ENCODE data around the gene UTP14A. TPM values are rescaled to one million over a fixed set of nuclear protein-coding genes. Genes with fewer than 3 reads are reported as not detected.
"Not testable (repeated sequence)": the region's sequence is repeated elsewhere in the genome, so short reads cannot be mapped to it uniquely, and the experiment has no call there.

UTP14A gene, protein sequence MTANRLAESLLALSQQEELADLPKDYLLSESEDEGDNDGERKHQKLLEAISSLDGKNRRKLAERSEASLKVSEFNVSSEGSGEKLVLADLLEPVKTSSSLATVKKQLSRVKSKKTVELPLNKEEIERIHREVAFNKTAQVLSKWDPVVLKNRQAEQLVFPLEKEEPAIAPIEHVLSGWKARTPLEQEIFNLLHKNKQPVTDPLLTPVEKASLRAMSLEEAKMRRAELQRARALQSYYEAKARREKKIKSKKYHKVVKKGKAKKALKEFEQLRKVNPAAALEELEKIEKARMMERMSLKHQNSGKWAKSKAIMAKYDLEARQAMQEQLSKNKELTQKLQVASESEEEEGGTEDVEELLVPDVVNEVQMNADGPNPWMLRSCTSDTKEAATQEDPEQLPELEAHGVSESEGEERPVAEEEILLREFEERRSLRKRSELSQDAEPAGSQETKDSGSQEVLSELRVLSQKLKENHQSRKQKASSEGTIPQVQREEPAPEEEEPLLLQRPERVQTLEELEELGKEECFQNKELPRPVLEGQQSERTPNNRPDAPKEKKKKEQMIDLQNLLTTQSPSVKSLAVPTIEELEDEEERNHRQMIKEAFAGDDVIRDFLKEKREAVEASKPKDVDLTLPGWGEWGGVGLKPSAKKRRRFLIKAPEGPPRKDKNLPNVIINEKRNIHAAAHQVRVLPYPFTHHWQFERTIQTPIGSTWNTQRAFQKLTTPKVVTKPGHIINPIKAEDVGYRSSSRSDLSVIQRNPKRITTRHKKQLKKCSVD
- total RNA-seq (10 to 100 TPM in 1 of 4 donors, 1 to 10 TPM in 3; 8.1 to 11.2 (median 8.5) TPM), polyA plus RNA-seq (6.2 TPM)
- long read RNA-seq, donor 1, transcript UTP14A-201 (15 exons, 2,488 nt), result major isoform, 23 of 27 reads
- long read RNA-seq, donor 1, partial matches to known transcripts, result 3 of 27 reads
- long read RNA-seq, donor 1, other reads (novel, unspliced or antisense), result 1 of 27 reads
- long read RNA-seq, donor 2, transcript UTP14A-201 (15 exons, 2,488 nt), result major isoform, 8 of 9 reads
- long read RNA-seq, donor 2, partial matches to known transcripts, result 1 of 9 reads
- long read RNA-seq, donor 2, other reads (novel, unspliced or antisense), result 0 of 9 reads
- long read RNA-seq, donor 3, transcript UTP14A-201 (15 exons, 2,488 nt), result major isoform, 43 of 55 reads
- long read RNA-seq, donor 3, partial matches to known transcripts, result 9 of 55 reads
- long read RNA-seq, donor 3, other reads (novel, unspliced or antisense), result 3 of 55 reads
- long read RNA-seq, donor 4, transcript UTP14A-201 (15 exons, 2,488 nt), result major isoform, 11 of 13 reads
- long read RNA-seq, donor 4, partial matches to known transcripts, result 0 of 13 reads
- long read RNA-seq, donor 4, other reads (novel, unspliced or antisense), result 2 of 13 reads

DNA sequence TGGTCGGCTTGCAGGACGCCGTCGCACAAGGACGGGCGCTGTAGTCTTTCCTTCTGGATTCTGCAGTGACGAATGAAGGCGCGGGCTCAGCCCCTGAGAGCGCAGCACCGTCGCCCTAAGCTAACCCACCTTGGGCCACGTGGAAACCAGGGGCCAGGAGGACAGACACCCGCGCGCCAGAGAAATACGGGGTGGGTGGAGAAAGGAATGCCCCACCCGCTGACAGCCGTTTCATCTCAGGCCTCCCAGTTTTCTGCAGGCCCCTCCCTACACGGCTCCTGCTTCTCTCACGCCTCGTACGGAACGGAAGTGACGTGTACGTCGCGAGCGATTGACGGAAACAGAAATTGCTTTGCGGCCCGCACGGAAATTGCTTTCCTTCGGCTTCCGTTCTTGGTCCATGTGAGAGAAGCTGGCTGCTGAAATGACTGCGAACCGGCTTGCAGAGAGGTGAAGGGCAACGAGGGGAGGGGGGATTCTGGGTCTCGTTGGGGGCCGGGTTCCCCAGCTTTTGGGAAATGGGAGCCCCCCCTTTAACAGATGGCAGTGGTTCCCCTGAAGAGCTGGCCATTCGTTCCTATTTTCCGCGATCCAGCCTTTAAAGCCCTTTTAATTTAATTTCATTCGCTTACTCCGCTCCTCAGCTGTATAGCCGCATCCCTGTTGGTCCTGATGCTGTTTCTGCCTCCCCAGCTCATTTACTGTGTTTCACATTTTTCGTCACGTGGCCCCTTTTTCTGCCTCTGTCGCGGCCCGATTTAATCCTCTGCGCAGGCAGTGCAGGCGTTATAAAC, at the start of gene UTP14A:
Gene UTP14A (plus strand): TSS at position 378 of the 794 bp plus-strand sequence. CDS start 47 bp downstream, at position 425.
- under 1% methylated on average over 53 of the region's 53 CpGs for WGBS
- H3K4me1 ChIP-seq (ENCODE audit: control insufficient read depth, insufficient read depth, low read length), result no peaks in the 10 kb centered on the region
- no peaks in the 10 kb centered on the region for H3K9me3 ChIP-seq (ENCODE audit: control insufficient read depth, low read length)
- peak within 1 kb of the TSS; percentile 84 for H3K4me3 ChIP-seq (ENCODE audit: low read length)
- intact Hi-C loops (cut with DNase I), result loop anchor here in 1 of 4 donors (5.0 kb wide), 1 partner anchor 304 kb away; no protein-coding TSS in a partner anchor
- ATAC-seq (peak; percentile 98 to 100), DNase-seq (peak; percentile 90 to 95 (median 92))
- no peaks in the 10 kb centered on the region for H3K27me3 ChIP-seq (ENCODE audit: control insufficient read depth, insufficient read depth)
- peak within 1 kb of the TSS; percentile 65 for H3K27ac ChIP-seq (ENCODE audit: low read length)

DNA sequence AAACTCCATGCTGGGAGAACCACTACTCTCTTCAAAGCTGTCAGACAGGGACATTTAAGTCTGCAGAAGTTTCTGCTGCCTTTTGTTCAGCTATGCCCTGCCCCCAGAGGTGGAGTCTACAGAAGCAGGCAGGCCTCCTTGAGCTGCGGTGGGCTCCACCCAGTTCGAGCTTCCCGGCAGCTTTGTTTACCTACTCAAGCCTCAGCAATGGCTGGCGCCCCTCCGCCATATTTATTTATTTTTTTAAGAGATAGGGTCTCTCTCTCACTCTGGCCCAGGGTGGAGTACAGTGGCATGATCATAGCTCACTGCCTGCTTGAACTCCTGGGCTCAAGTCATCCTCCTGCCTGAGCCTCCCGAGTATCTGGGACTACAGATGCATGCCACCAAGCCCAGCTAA, 46.8 kb upstream of the UTP14A start:
- intact Hi-C loops (cut with DNase I); ATAC-seq: not testable (repeated sequence)
- 48% methylated on average over 6 of the region's 6 CpGs for WGBS

DNA sequence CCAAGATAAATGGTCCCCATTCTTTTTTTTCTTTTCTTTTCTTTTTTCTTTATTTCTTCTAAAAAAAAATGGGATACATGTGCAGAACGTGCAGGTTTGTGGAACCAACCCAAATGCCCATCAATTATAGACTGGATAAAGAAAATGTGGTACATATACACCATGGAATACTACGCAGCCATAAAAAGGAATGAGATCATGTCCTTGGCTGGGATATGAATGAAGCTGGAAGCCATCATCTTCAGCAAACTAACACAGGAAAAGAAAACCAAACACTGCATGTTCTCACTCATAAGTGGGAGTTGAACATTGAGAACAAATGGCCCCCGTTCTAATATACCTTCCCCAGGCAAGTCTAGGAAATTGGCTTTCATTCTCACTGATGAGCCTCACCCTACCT, 39.6 kb upstream of the UTP14A start:
- ATAC-seq; DNase-seq; H3K4me1 ChIP-seq (ENCODE audit: control insufficient read depth, insufficient read depth, low read length); intact Hi-C loops (cut with DNase I); H3K9me3 ChIP-seq (ENCODE audit: control insufficient read depth, low read length); H3K4me3 ChIP-seq (ENCODE audit: low read length); H3K27me3 ChIP-seq (ENCODE audit: control insufficient read depth, insufficient read depth); H3K27ac ChIP-seq (ENCODE audit: low read length): not testable (repeated sequence)
- WGBS, result 73% methylated on average over 3 of the region's 3 CpGs

More for the DNA sequence above, 46.8 kb upstream of the UTP14A start:
- H3K27me3 ChIP-seq (ENCODE audit: control insufficient read depth, insufficient read depth); H3K4me1 ChIP-seq (ENCODE audit: control insufficient read depth, insufficient read depth, low read length); DNase-seq; H3K4me3 ChIP-seq (ENCODE audit: low read length); H3K9me3 ChIP-seq (ENCODE audit: control insufficient read depth, low read length); H3K27ac ChIP-seq (ENCODE audit: low read length): not testable (repeated sequence)

DNA sequence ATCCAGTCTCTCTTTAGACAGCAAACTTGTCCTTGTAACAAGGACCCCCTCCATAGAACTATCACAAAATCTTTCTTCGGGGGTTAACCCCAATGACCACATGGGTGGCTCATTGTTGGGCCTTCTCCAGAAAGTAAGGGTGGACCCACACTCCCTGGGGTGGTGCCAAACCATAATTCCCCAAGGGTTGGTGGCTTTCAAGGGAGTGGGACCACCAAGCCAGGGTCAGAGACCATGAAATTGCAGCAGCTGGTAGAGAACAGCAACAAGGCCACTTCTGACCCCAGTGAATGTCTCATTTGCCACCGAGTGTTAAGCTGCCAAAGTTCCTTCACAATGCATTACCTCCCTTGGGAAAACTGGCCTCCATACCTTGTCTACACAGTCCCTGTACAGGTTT, 33.4 kb upstream of the UTP14A start:
- WGBS, result 78% methylated on average over 2 of the region's 2 CpGs
- Histone ChIP-seq H3K4me1 (ENCODE audit: control insufficient read depth, insufficient read depth, low read length) (no peaks in the 10 kb centered on the region), H3K9me3 (ENCODE audit: control insufficient read depth, low read length) (no peaks in the 10 kb centered on the region), H3K4me3 (ENCODE audit: low read length) (no peak overlapping the region), H3K27me3 (ENCODE audit: control insufficient read depth, insufficient read depth) (no peaks in the 10 kb centered on the region), H3K27ac (ENCODE audit: low read length) (no peak overlapping the region)
- DNase-seq (no peak), ATAC-seq (no peak)
- intact Hi-C loops (cut with DNase I), result no loop called here

DNA sequence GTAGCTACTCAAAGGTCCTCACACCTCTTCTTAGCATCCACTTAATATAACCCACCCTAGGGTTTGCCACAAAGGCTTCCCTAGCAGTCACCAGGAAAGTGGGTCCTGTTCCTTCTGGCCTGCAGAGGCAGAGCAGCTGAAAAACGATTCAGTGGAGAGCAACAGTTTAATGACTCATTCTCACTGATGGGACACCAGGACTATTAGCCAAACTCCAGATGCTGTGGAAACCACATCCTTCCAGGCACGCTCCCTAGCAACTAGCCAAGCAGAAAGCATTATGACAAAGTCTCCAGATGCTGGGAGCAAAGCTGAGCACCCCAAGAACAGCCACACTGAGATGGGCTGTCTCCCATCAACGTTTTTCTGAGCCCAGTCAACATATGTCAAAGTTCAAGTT, 30.3 kb upstream of the UTP14A start:
- WGBS, result 53% methylated on average over 3 of the region's 3 CpGs
- no peaks in the 10 kb centered on the region for H3K9me3 ChIP-seq (ENCODE audit: control insufficient read depth, low read length)
- H3K4me1 ChIP-seq (ENCODE audit: control insufficient read depth, insufficient read depth, low read length), result no peaks in the 10 kb centered on the region
- no peaks in the 10 kb centered on the region for H3K27me3 ChIP-seq (ENCODE audit: control insufficient read depth, insufficient read depth)
- no peak overlapping the region for H3K27ac ChIP-seq (ENCODE audit: low read length)
- ATAC-seq (no peak), DNase-seq (no peak)
- intact Hi-C loops (cut with DNase I), result no loop called here
- no peak overlapping the region for H3K4me3 ChIP-seq (ENCODE audit: low read length)

DNA sequence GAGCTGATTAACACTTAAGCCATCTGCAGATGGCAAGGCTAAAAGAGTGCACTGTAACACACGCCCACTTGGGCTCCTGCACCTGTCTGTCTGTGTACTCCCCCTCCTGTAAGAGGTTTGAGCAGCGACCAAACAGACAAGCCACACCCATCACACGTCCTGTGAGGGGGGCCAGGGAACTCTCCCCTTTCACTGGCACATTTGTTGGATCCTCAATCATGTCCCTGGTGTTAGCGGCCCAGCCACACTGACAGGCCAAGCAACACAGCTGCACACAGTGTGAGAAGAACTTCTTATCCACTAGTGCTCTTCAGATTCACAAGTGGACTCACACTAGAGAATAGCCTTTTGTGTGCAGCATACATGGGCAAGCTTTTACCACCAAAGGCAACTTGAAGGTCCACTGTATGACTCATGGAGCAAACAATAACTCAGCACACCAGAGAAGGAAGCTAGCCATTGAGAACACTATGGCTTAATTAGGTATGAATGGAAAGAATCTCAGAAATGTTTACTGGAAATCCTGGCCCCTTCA, 29.1 kb upstream of the UTP14A start:
- no peak overlapping the region for H3K27ac ChIP-seq (ENCODE audit: low read length)
- 57% methylated on average over 4 of the region's 4 CpGs for WGBS
- H3K27me3 ChIP-seq (ENCODE audit: control insufficient read depth, insufficient read depth), result no peaks in the 10 kb centered on the region
- H3K4me1 ChIP-seq (ENCODE audit: control insufficient read depth, insufficient read depth, low read length), result no peaks in the 10 kb centered on the region
- ATAC-seq, result no peak
- intact Hi-C loops (cut with DNase I), result no loop called here
- DNase-seq, result no peak
- no peaks in the 10 kb centered on the region for H3K9me3 ChIP-seq (ENCODE audit: control insufficient read depth, low read length)
- H3K4me3 ChIP-seq (ENCODE audit: low read length), result no peak overlapping the region

DNA sequence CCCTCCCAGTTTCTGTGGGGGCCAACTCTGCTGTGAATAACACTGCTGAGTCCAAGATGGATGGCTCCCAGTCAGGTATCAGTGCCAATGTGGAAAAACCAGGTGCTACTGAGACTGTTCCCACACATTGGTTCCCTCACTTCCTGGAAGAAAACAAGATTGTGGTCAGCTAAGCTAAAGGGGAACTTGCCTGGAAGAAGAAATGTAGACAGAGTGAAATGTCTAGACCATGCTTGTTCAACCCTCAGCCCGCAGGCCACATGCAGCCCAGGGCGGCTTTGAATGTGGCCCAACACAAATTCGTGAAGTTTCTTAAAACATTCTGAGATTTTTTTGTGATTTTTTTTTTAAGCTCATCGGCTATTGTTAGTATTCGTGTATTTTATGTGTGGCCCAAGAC, 28.6 kb upstream of the UTP14A start:
- 92% methylated on average over 5 of the region's 5 CpGs for WGBS
- intact Hi-C loops (cut with DNase I), result no loop called here
- DNase-seq (no peak), ATAC-seq (no peak)
- Histone ChIP-seq H3K9me3 (ENCODE audit: control insufficient read depth, low read length) (no peaks in the 10 kb centered on the region), H3K4me3 (ENCODE audit: low read length) (no peak overlapping the region), H3K27me3 (ENCODE audit: control insufficient read depth, insufficient read depth) (no peaks in the 10 kb centered on the region), H3K4me1 (ENCODE audit: control insufficient read depth, insufficient read depth, low read length) (no peaks in the 10 kb centered on the region), H3K27ac (ENCODE audit: low read length) (no peak overlapping the region)

DNA sequence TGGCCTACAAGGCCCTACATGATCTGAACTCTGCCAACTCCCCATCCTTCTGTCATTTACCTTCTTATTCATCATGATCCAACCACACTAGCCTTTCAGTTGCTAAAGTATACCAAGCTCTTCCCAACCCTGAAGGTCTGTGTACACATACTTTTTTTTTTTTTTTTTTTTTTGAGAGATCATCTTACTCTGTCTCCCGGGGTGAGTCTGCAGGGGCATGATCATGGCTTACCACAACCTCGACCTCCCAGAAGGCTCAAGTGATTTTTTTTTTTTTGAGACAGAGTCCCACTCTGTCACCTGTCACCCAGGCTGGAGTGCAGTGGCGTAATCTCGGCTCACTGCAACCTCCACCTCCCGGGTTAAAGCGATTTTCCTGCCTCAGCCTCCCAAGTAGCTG, 5.9 kb upstream of the UTP14A start:
- DNase-seq, result no peak
- WGBS, result 91% methylated on average over 6 of the region's 6 CpGs

DNA sequence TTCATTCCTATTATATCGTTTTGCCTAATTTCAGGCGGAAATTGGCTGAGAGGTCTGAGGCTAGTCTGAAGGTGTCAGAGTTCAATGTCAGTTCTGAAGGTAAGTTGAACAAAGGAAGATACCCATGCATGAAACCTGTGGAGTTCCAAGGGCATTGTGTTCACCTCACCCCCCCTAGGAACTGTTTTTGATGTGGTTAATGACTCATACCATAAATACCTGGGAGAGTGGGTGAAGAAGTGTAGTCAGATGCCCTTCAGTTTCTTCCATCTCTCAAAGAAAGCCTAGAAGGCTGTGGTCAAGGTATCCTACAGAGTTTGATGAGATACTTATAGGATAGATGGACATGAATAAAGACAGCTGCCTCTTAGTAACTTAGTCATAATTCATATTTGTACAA, 2.7 kb downstream of the UTP14A start:
- DNase-seq, result no peak
- no peaks in the 10 kb centered on the region for H3K4me1 ChIP-seq (ENCODE audit: control insufficient read depth, insufficient read depth, low read length)
- ATAC-seq, result no peak
- no peak overlapping the region for H3K27ac ChIP-seq (ENCODE audit: low read length)
- WGBS, result 89% methylated on average over 2 of the region's 2 CpGs
- no peak overlapping the region for H3K4me3 ChIP-seq (ENCODE audit: low read length)
- intact Hi-C loops (cut with DNase I), result loop anchor here in 1 of 4 donors (5.0 kb wide), 1 partner anchor 306 kb away; no protein-coding TSS in a partner anchor
- no peaks in the 10 kb centered on the region for H3K9me3 ChIP-seq (ENCODE audit: control insufficient read depth, low read length)
- H3K27me3 ChIP-seq (ENCODE audit: control insufficient read depth, insufficient read depth), result no peaks in the 10 kb centered on the region

More for the DNA sequence above, 5.9 kb upstream of the UTP14A start:
- Histone ChIP-seq H3K27me3 (ENCODE audit: control insufficient read depth, insufficient read depth) (no peaks in the 10 kb centered on the region), H3K4me3 (ENCODE audit: low read length) (no peak overlapping the region), H3K4me1 (ENCODE audit: control insufficient read depth, insufficient read depth, low read length) (no peaks in the 10 kb centered on the region), H3K27ac (ENCODE audit: low read length) (no peak overlapping the region), H3K9me3 (ENCODE audit: control insufficient read depth, low read length) (no peaks in the 10 kb centered on the region)
- intact Hi-C loops (cut with DNase I), result no loop called here
- no peak for ATAC-seq
